Esophagus muscularis mucosa (tissue), 3 donors: ENCODE data around the gene MATN1.

ENCODE experiments used
- EP300 ChIP-seq: sonication (generic); formaldehyde crosslinking; IDR thresholded peaks from one replicate; pipeline ENCODE4 v1.6.1; 2017; ENCODE audit warnings: antibody characterized with exemption
- TF ChIP-seq, protein P1 (sequence below), 3 experiments: fragments of 200-600 bp in 2 of 3; fragments of 450-650 bp in 1 of 3; sonication (generic) in 2 of 3; IDR thresholded peaks; one replicate each; pipeline ENCODE4 v1.5.1; 2017 to 2019; ENCODE audit warnings: antibody characterized with exemption in 3 of 3, mild to moderate bottlenecking in 2 of 3, moderate library complexity in 1 of 3

DNA sequence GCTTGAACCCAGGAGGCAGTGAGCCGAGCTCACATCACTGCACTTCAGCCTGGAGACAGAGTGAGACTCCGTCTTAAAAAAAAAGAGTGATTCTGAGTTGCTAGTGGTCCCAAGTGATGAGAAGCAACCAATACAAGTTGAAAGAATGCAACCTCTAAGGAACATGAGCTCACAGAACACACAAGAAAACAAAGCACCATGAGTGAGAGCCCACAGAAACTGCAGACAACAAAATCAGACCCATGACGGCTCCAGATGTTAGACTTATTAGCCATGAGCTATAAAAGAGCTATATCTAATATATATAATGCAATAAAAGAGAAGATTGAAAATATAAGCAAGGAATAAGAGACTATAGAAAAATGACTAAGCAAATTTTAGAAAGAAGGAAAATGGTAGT, 50.0 kb downstream of the MATN1 start:
- TF ChIP-seq, protein P1, sequence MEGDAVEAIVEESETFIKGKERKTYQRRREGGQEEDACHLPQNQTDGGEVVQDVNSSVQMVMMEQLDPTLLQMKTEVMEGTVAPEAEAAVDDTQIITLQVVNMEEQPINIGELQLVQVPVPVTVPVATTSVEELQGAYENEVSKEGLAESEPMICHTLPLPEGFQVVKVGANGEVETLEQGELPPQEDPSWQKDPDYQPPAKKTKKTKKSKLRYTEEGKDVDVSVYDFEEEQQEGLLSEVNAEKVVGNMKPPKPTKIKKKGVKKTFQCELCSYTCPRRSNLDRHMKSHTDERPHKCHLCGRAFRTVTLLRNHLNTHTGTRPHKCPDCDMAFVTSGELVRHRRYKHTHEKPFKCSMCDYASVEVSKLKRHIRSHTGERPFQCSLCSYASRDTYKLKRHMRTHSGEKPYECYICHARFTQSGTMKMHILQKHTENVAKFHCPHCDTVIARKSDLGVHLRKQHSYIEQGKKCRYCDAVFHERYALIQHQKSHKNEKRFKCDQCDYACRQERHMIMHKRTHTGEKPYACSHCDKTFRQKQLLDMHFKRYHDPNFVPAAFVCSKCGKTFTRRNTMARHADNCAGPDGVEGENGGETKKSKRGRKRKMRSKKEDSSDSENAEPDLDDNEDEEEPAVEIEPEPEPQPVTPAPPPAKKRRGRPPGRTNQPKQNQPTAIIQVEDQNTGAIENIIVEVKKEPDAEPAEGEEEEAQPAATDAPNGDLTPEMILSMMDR (IDR thresholded peaks at IDR 0.05), result no peak
- no peak for TF ChIP-seq EP300
